GM23248 (cell line): ENCODE data around the gene WDR49. TPM values are rescaled to one million over a fixed set of nuclear protein-coding genes. Genes with fewer than 3 reads are reported as not detected.

Experiments
- DNase-seq: peaks from one replicate; pipeline ENCODE4 v3.0.0-alpha.2; 2015
- H2AFZ ChIP-seq: fragments of 200-600 bp; sonication (generic); 2 replicates; pipeline ENCODE4 v1.6.1; 2016; ENCODE audit warnings: antibody characterized with exemption
- H3F3A ChIP-seq: fragments of 200-600 bp; sonication (generic); 2 replicates; pipeline ENCODE4 v1.6.1; 2016; ENCODE audit warnings: mild to moderate bottlenecking, antibody characterized with exemption, mixed run types; ENCODE audit not compliant: insufficient read depth
- H3K27ac ChIP-seq: fragments of 200-600 bp; sonication (generic); 2 replicates; pipeline ENCODE4 v1.5.1; 2016; ENCODE audit warnings: mild to moderate bottlenecking
- H3K27me3 ChIP-seq: fragments of 200-600 bp; sonication (generic); replicated peaks from 2 replicates; pipeline ENCODE4 v1.6.1; 2016; ENCODE audit warnings: mild to moderate bottlenecking; ENCODE audit not compliant: insufficient read depth
- H3K36me3 ChIP-seq: fragments of 200-600 bp; sonication (generic); 2 replicates; pipeline ENCODE4 v1.6.1; 2016; ENCODE audit warnings: low read depth, mild to moderate bottlenecking
- H3K4me1 ChIP-seq: fragments of 200-600 bp; sonication (generic); 2 replicates; pipeline ENCODE4 v1.6.1; 2016; ENCODE audit warnings: mild to moderate bottlenecking; ENCODE audit not compliant: insufficient read depth
- H3K4me2 ChIP-seq: fragments of 200-600 bp; sonication (generic); one replicate; pipeline ENCODE4 v1.6.1; 2016; ENCODE audit warnings: mild to moderate bottlenecking; ENCODE audit not compliant: unreplicated experiment
- H3K4me3 ChIP-seq: fragments of 200-600 bp; sonication (generic); 2 replicates; pipeline ENCODE4 v1.5.1; 2016; ENCODE audit warnings: mild to moderate bottlenecking
- H3K79me2 ChIP-seq: fragments of 200-600 bp; sonication (generic); 2 replicates; pipeline ENCODE4 v1.6.1; 2016; ENCODE audit warnings: mild to moderate bottlenecking; ENCODE audit not compliant: insufficient read depth
- H3K9ac ChIP-seq: fragments of 200-600 bp; sonication (generic); 2 replicates; pipeline ENCODE4 v1.6.1; 2016; ENCODE audit warnings: mild to moderate bottlenecking
- H3K9me2 ChIP-seq: fragments of 200-600 bp; sonication (generic); 2 replicates; pipeline ENCODE4 v1.6.1; 2016; ENCODE audit warnings: mixed run types, mild to moderate bottlenecking, moderate library complexity; ENCODE audit not compliant: insufficient read depth
- H3K9me3 ChIP-seq: fragments of 200-600 bp; sonication (generic); one replicate; pipeline ENCODE4 v1.6.1; 2017; ENCODE audit warnings: low read depth
- H4K20me1 ChIP-seq: fragments of 200-600 bp; sonication (generic); 2 replicates; pipeline ENCODE4 v1.6.0; 2016; ENCODE audit not compliant: insufficient read depth
- EZH2 ChIP-seq: fragments of 200-600 bp; sonication (generic); IDR thresholded peaks from 2 replicates; pipeline ENCODE4 v1.6.1; 2018; ENCODE audit warnings: antibody characterized with exemption, mild to moderate bottlenecking; ENCODE audit not compliant: insufficient read depth, poor library complexity, severe bottlenecking
- EZH2phosphoT487 ChIP-seq: fragments of 200-600 bp; sonication (generic); IDR thresholded peaks from 2 replicates; pipeline ENCODE4 v1.6.1; 2018; ENCODE audit warnings: antibody characterized with exemption, moderate library complexity, mild to moderate bottlenecking, low read depth; ENCODE audit not compliant: insufficient read depth
- WGBS, 2 experiments: methylation state at CpG; one replicate each; pipeline ENCODE4 v1.1.6; 2015 to 2017; ENCODE audit warnings: low lambda C conversion rate in 2 of 2, low coverage in 1 of 2; ENCODE audit errors: missing lambda C conversion rate in 2 of 2; 5-methylcytosine and 5-hydroxymethylcytosine counted together
- in situ Hi-C: fragments of 300-500 bp; cut with MboI; formaldehyde crosslinking; loops from 2 replicates; pipeline ENCODE4 v1.15.0; 2020
- polyA plus RNA-seq: library from polyadenylated mRNA; unstranded; fragments of >200 nt; fragmentation: Nextera tagmentation; extraction: Ambion mirVana; gene quantifications from 2 replicates; pipeline ENCODE4 v1.2.1, GENCODE V29; 2016
- total RNA-seq: library from RNA; depleted of rRNA; stranded (reverse); fragments of >200 nt; shearing (Covaris generic); gene quantifications from 2 replicates; pipeline ENCODE4 v1.2.3, GENCODE V29; 2014

The WDR49 gene
- total and polyA plus RNA-seq, 2 experiments from 2014 or later, result not detected

DNA sequence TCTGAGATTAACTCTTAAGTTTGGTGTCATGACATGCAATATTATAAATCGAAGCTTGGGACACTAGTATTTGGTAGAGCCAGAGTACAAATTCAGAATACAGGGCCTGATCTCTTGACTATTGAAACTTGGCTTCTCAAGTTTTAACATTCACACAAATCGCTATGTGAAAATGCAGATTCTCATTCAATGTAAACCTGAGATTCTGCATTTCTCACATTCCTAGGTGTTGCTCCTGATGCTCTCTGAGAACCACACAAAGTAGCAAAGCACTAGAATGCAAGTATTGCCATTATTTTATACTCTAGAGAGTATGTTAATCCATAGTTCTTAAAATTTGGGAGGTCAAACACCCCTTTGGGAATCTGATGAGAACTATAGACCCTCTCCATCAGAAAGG lies 47.9 kb downstream of the WDR49 start:
- no peaks in the 10 kb centered on the region for H3K4me1 ChIP-seq
- WGBS, 2 experiments, result 11 to 13% methylated on average over 2 of the region's 2 CpGs
- no peak overlapping the region for H3K9ac ChIP-seq
- H3K9me3 ChIP-seq, result no peaks in the 10 kb centered on the region
- H3K36me3 ChIP-seq, result no peaks in the 10 kb centered on the region
- TF ChIP-seq EZH2phosphoT487, result no peak
- TF ChIP-seq EZH2, result no peak
- no peaks in the 10 kb centered on the region for H3K27me3 ChIP-seq
- no peak overlapping the region for H3K4me3 ChIP-seq
- H3K9me2 ChIP-seq, result no peaks in the 10 kb centered on the region
- H3K4me2 ChIP-seq, result no peak overlapping the region
- H4K20me1 ChIP-seq, result no peaks in the 10 kb centered on the region
- H3K79me2 ChIP-seq, result no peaks in the 10 kb centered on the region
- in situ Hi-C loops, result no loop called here
- H2AFZ ChIP-seq, result no peak overlapping the region
- H3F3A ChIP-seq, result no peaks in the 10 kb centered on the region
- no peak for DNase-seq
- H3K27ac ChIP-seq, result no peak overlapping the region

DNA sequence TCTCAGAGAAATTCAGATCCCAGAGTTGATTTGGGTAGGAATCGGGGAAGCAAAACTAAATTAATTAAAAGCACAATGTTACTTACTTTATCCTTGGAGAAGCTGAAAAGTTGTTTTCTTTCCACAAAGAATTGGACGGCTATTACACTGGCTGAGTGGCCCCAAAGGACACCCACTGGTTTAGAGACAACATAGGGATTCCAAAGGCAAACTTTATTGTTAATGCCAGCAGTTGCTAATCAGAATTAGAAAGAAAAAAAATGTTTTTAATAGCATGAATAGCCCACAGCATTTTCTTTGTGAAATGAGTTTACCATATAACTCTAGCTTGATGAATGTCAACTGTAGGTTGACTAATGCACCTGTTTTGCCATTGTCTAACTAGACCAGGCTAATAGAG lies 51.7 kb downstream of the WDR49 start:
- 11 to 13% methylated on average over 2 of the region's 2 CpGs for WGBS, 2 experiments
- TF ChIP-seq EZH2phosphoT487 (no peak), EZH2 (no peak)
- no peak for DNase-seq
- H4K20me1 ChIP-seq, result no peaks in the 10 kb centered on the region
- H3K9me2 ChIP-seq, result no peaks in the 10 kb centered on the region
- H3K4me2 ChIP-seq, result no peak overlapping the region
- no peaks in the 10 kb centered on the region for H3K4me1 ChIP-seq
- no peaks in the 10 kb centered on the region for H3K36me3 ChIP-seq
- no peak overlapping the region for H3K9ac ChIP-seq
- H3K9me3 ChIP-seq, result no peaks in the 10 kb centered on the region
- no peak overlapping the region for H2AFZ ChIP-seq
- no peaks in the 10 kb centered on the region for H3K79me2 ChIP-seq
- in situ Hi-C loops, result no loop called here
- no peak overlapping the region for H3K27ac ChIP-seq
- H3F3A ChIP-seq, result no peaks in the 10 kb centered on the region
- no peak overlapping the region for H3K4me3 ChIP-seq
- no peaks in the 10 kb centered on the region for H3K27me3 ChIP-seq

DNA sequence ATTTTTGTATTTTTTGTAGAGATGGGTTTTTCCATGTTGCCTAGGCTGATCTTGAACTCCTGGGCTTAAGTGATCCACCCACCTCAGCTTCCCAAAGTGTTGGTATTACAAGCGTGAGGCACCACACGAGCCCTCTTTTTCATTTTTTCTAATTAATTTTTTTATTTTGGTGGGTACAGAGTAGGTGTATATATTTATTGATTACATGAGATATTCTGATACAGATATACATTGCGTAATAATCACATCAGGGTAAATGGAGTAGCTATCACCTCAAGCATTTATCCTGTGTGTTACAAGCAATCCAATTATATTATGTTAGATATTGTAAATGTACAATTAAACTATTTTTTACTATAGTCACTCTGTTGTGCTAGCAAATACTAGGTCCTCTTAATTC lies 66.1 kb downstream of the WDR49 start:
- Histone ChIP-seq H3K9ac (no peak overlapping the region), H3K9me3 (no peaks in the 10 kb centered on the region), H3K36me3 (no peaks in the 10 kb centered on the region), H3K4me1 (no peaks in the 10 kb centered on the region), H2AFZ (no peak overlapping the region), H3K9me2 (no peaks in the 10 kb centered on the region), H3F3A (no peaks in the 10 kb centered on the region), H3K79me2 (no peaks in the 10 kb centered on the region), H3K4me3 (no peak overlapping the region), H4K20me1 (no peaks in the 10 kb centered on the region), H3K27ac (no peak overlapping the region), H3K4me2 (no peak overlapping the region), H3K27me3 (no peaks in the 10 kb centered on the region)
- WGBS, 2 experiments, result 33 to 50% methylated on average over 3 of the region's 3 CpGs
- TF ChIP-seq EZH2 (no peak), EZH2phosphoT487 (no peak)
- DNase-seq, result no peak
- in situ Hi-C loops, result no loop called here

DNA sequence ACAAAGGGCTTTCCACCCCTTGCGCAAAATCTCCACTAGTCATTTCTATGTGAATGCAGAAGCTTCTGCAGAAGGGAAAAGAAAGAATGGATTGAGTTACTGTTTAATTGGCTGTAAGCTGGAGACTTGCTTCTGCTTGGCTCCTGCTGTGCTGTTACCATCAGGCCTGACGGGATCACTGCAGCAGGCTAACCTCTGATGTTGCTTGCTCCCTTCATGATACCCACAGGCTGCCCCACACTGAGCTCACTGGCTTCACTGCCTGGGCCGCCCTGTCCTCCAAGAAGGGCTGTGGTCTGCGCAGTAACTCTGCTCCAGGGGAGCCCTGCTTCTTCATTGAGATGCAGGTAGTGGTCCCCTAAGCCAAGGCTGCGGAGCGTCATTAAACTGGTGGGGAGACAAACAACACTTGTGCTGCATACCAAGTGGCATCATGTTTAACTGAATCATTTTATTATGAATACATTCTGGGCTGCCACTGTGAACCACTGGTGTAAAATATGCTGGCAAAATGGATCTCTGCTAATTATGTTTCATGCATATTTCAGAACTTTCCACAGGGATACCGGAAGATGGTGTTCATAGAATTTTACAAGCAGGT lies 78.6 kb downstream of the WDR49 start:
- in situ Hi-C loops, result no loop called here
- Histone ChIP-seq H3K27me3 (no peaks in the 10 kb centered on the region), H3K79me2 (no peaks in the 10 kb centered on the region), H3K27ac (no peak overlapping the region), H3K4me2 (no peak overlapping the region), H3K36me3 (no peaks in the 10 kb centered on the region), H3K9ac (no peak overlapping the region), H3K9me2 (no peaks in the 10 kb centered on the region), H3K4me1 (no peaks in the 10 kb centered on the region), H3F3A (no peaks in the 10 kb centered on the region), H3K9me3 (no peaks in the 10 kb centered on the region), H2AFZ (no peak overlapping the region), H4K20me1 (no peaks in the 10 kb centered on the region), H3K4me3 (no peak overlapping the region)
- TF ChIP-seq EZH2phosphoT487 (no peak), EZH2 (no peak)
- 50 to 55% methylated on average over 7 of the region's 7 CpGs for WGBS, 2 experiments
- DNase-seq, result no peak

DNA sequence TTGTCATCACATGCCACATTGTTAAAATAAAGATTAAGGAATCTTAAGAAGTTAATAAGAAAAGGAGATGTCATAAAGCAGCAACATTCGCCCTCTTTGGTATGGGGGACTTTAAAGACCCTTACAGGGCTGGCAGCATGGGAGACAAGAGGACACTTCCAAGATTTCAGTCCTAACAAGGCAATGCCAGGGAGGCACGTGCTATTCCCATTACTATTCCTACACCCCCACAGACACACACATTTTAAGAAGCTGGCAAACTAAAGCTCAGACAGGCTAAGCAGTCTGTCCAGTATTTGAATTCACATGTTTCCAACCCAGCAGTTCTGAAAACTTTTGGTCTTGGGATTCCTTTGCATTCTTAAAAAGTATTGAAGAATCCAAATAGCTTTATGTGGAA lies 80.8 kb downstream of the WDR49 start:
- Histone ChIP-seq H3K9ac (no peak overlapping the region), H3K4me1 (no peaks in the 10 kb centered on the region), H3K9me3 (no peaks in the 10 kb centered on the region), H3K36me3 (no peaks in the 10 kb centered on the region), H3K27ac (no peak overlapping the region), H2AFZ (no peak overlapping the region), H3K27me3 (no peaks in the 10 kb centered on the region), H3F3A (no peaks in the 10 kb centered on the region), H4K20me1 (no peaks in the 10 kb centered on the region), H3K79me2 (no peaks in the 10 kb centered on the region), H3K4me2 (no peak overlapping the region), H3K4me3 (no peak overlapping the region), H3K9me2 (no peaks in the 10 kb centered on the region)
- TF ChIP-seq EZH2 (no peak), EZH2phosphoT487 (no peak)
- in situ Hi-C loops, result no loop called here
- WGBS, 2 experiments, result 3 to 8% methylated on average over 2 of the region's 2 CpGs
- no peak for DNase-seq
